H1 (cell line): ENCODE measurements around the gene FUT6. TPM values are rescaled to one million over a fixed set of nuclear protein-coding genes. Genes with fewer than 3 reads are reported as not detected.
"Not testable (repeated sequence)": the region's sequence is repeated elsewhere in the genome, so short reads cannot be mapped to it uniquely, and the experiment has no call there.

Source experiments
- CTCF ChIA-PET: fragments of 300-600 bp; sonication (Branson Sonifier 250); formaldehyde crosslinking; loops from one replicate; lab custom pipeline; 2021; ENCODE audit not compliant: partially characterized antibody; lab: Charles Lee
- POLR2A ChIA-PET: fragments of 300-600 bp; sonication (Branson Sonifier 250); formaldehyde crosslinking; loops from one replicate; lab custom pipeline; 2021; ENCODE audit warnings: inconsistent platforms; ENCODE audit not compliant: partially characterized antibody; lab: Charles Lee
- DNase-seq, 2 experiments: peaks; one replicate each; pipeline versions ENCODE4 v3.0.0 to v3.0.0-alpha.2; 2010 to 2022; ENCODE audit warnings: low spot score in 2 of 2, low read depth in 1 of 2, mixed read lengths in 1 of 2
- FAIRE-seq: peaks from 2 replicates; lab custom pipeline; 2011; peaks lifted over from hg19 to GRCh38; lab: Jason Lieb, UNC
- H2AFZ ChIP-seq: 2 replicates; pipeline ENCODE4 v1.8.1; 2012; ENCODE audit warnings: low read length, inconsistent platforms
- H2AK5ac ChIP-seq: 2 replicates; pipeline ENCODE4 v1.6.1; 2013; ENCODE audit warnings: low read depth, low read length
- H2BK120ac ChIP-seq: replicated peaks from 2 replicates; pipeline ENCODE3; 2013; ENCODE audit warnings: low read depth, low read length, inconsistent platforms
- H2BK12ac ChIP-seq: 2 replicates; pipeline ENCODE4 v1.6.1; 2013; ENCODE audit warnings: low read depth, low read length
- H2BK15ac ChIP-seq: 2 replicates; pipeline ENCODE4 v1.6.1; 2013; ENCODE audit warnings: low read length
- H2BK20ac ChIP-seq: 2 replicates; pipeline ENCODE4 v1.6.1; 2013; ENCODE audit warnings: low read length
- H2BK5ac ChIP-seq: 2 replicates; pipeline ENCODE4 v1.6.1; 2013; ENCODE audit warnings: low read depth, low read length
- H3K14ac ChIP-seq: 2 replicates; pipeline ENCODE4 v1.6.1; 2013; ENCODE audit warnings: inconsistent platforms; ENCODE audit not compliant: insufficient read length
- H3K18ac ChIP-seq: 2 replicates; pipeline ENCODE4 v1.6.1; 2013; ENCODE audit warnings: low read length; ENCODE audit errors: extremely low read depth
- H3K23ac ChIP-seq: 2 replicates; pipeline ENCODE4 v1.6.1; 2013; ENCODE audit warnings: inconsistent platforms; ENCODE audit not compliant: insufficient read length
- H3K23me2 ChIP-seq: 2 replicates; pipeline ENCODE4 v1.6.1; 2013; ENCODE audit warnings: low read depth, low read length
- H3K27ac ChIP-seq: 2 replicates; pipeline ENCODE4 v1.6.1; 2011; ENCODE audit warnings: low read depth, low read length, inconsistent platforms
- H3K27me3 ChIP-seq, 4 experiments: replicated peaks in 1 of 4; 1 replicate in 1 of 4; 2 replicates in 3 of 4; pipeline versions ENCODE4 v1.6.1 to v1.8.1; 2011 to 2013; ENCODE audit warnings: low read length in 3 of 4, mild to moderate bottlenecking in 3 of 4, inconsistent platforms in 2 of 4, mixed read lengths in 2 of 4, moderate library complexity in 1 of 4; ENCODE audit not compliant: control insufficient read depth in 3 of 4, insufficient read depth in 3 of 4; ENCODE audit errors: extremely low read depth in 1 of 4
- H3K36me3 ChIP-seq, 4 experiments: 2 replicates each; pipeline versions ENCODE4 v1.6.1 to v1.8.1; 2011 to 2013; ENCODE audit warnings: mild to moderate bottlenecking in 4 of 4, low read length in 3 of 4, moderate library complexity in 2 of 4, control low read depth in 1 of 4, inconsistent platforms in 1 of 4; ENCODE audit not compliant: insufficient read depth in 4 of 4, control insufficient read depth in 2 of 4
- H3K4ac ChIP-seq: replicated peaks from 2 replicates; pipeline ENCODE3; 2013; ENCODE audit warnings: low read length, low read depth, mixed read lengths, inconsistent platforms; ENCODE audit not compliant: insufficient read length
- H3K4me1 ChIP-seq, 4 experiments: replicated peaks in 1 of 4; 1 replicate in 1 of 4; 2 replicates in 3 of 4; pipeline versions ENCODE4 v1.6.1 to v1.8.1; 2011 to 2013; ENCODE audit warnings: low read length in 3 of 4, inconsistent platforms in 2 of 4, mixed read lengths in 1 of 4; ENCODE audit not compliant: insufficient read depth in 4 of 4, control insufficient read depth in 3 of 4
- H3K4me2 ChIP-seq, 2 experiments: 2 replicates each; pipeline versions ENCODE4 v1.6.1 to v1.8.1; 2011 to 2013; ENCODE audit warnings: low read depth in 2 of 2, low read length in 2 of 2, control low read depth in 1 of 2, inconsistent platforms in 1 of 2, mild to moderate bottlenecking in 1 of 2; ENCODE audit not compliant: insufficient read depth in 1 of 2
- H3K4me3 ChIP-seq, 4 experiments: fragments of 200-600, 300-600 bp in 1 of 4; sonication (generic), shearing (Covaris generic), sonication (Bioruptor Twin) in 1 of 4; 2 replicates each; pipeline versions ENCODE4 v1.5.1 to v1.8.1; 2011 to 2016; ENCODE audit warnings: low read length in 4 of 4, low read depth in 3 of 4, control low read depth in 2 of 4, inconsistent platforms in 2 of 4, mild to moderate bottlenecking in 2 of 4, mixed read lengths in 1 of 4, moderate library complexity in 1 of 4; ENCODE audit not compliant: insufficient read depth in 2 of 4; ENCODE audit errors: extremely low read depth in 1 of 4
- H3K56ac ChIP-seq: replicated peaks from 2 replicates; pipeline ENCODE3; 2013; ENCODE audit warnings: low read depth, mild to moderate bottlenecking, mixed read lengths, low read length, inconsistent platforms; ENCODE audit not compliant: insufficient read length
- H3K79me1 ChIP-seq: 2 replicates; pipeline ENCODE4 v1.6.1; 2013; ENCODE audit warnings: low read depth, low read length, control low read depth
- H3K79me2 ChIP-seq, 2 experiments: 2 replicates each; pipeline versions ENCODE4 v1.6.1 to v1.8.1; 2012 to 2013; ENCODE audit warnings: low read length in 2 of 2, mild to moderate bottlenecking in 2 of 2, inconsistent platforms in 1 of 2; ENCODE audit not compliant: insufficient read depth in 2 of 2, control insufficient read depth in 1 of 2
- H3K9ac ChIP-seq, 4 experiments: replicated peaks in 1 of 4; 1 replicate in 1 of 4; 2 replicates in 3 of 4; pipeline versions ENCODE4 v1.6.1 to v1.8.1; 2011 to 2013; ENCODE audit warnings: low read depth in 3 of 4, low read length in 3 of 4, control low read depth in 2 of 4, mild to moderate bottlenecking in 2 of 4, moderate library complexity in 2 of 4, inconsistent platforms in 1 of 4; ENCODE audit errors: extremely low read depth in 1 of 4
- H3K9me3 ChIP-seq, 2 experiments: 2 replicates each; pipeline versions ENCODE4 v1.6.1 to v1.8.1; 2012 to 2013; ENCODE audit warnings: mild to moderate bottlenecking in 2 of 2, moderate library complexity in 2 of 2, control low read depth in 1 of 2, inconsistent platforms in 1 of 2, low read depth in 1 of 2, low read length in 1 of 2, mixed read lengths in 1 of 2; ENCODE audit not compliant: insufficient read depth in 2 of 2
- H4K20me1 ChIP-seq, 2 experiments: replicated peaks in 1 of 2; 2 replicates each; pipeline versions ENCODE3 to v1.8.1; 2011 to 2013; ENCODE audit warnings: inconsistent platforms in 2 of 2, low read length in 2 of 2, mild to moderate bottlenecking in 1 of 2; ENCODE audit not compliant: insufficient read depth in 2 of 2, control insufficient read depth in 1 of 2
- H4K5ac ChIP-seq: 2 replicates; pipeline ENCODE4 v1.6.1; 2013; ENCODE audit warnings: low read length, low read depth, mixed read lengths, inconsistent platforms; ENCODE audit not compliant: insufficient read length
- H4K8ac ChIP-seq: 2 replicates; pipeline ENCODE4 v1.8.0; 2013; ENCODE audit warnings: mild to moderate bottlenecking, moderate library complexity, low read length, inconsistent platforms; ENCODE audit not compliant: insufficient read depth; ENCODE audit errors: extremely low read depth
- H4K91ac ChIP-seq: replicated peaks from 2 replicates; pipeline ENCODE3; 2013; ENCODE audit warnings: low read length, mixed read lengths, inconsistent platforms; ENCODE audit not compliant: insufficient read length
- WGBS, 2 experiments: shearing (Covaris generic) in 1 of 2; methylation state at CpG; one replicate each; pipeline versions ENCODE4 v1.1.6 to v1.1.7; 2013 to 2015; ENCODE audit warnings: low lambda C conversion rate in 2 of 2, mixed read lengths in 2 of 2, inconsistent platforms in 1 of 2, low coverage in 1 of 2, missing lambda C conversion rate in 1 of 2; ENCODE audit not compliant: insufficient replicate concordance in 2 of 2, insufficient coverage in 1 of 2, insufficient read length in 1 of 2; ENCODE audit errors: extremely low coverage in 1 of 2, missing lambda C conversion rate in 1 of 2; 5-methylcytosine and 5-hydroxymethylcytosine counted together
- polyA plus RNA-seq, 7 experiments: library from polyadenylated mRNA; depleted of rRNA in 3 of 7; stranded (reverse) in 5 of 7; unstranded in 2 of 7; fragments of >200 nt in 5 of 7; fragments of 200-250 nt in 2 of 7; gene quantifications; 1 replicate in 5 of 7; 2 replicates in 1 of 7; 4 replicates in 1 of 7; pipeline versions ENCODE4 v1.2.1 to v1.2.3, GENCODE V29; 2011 to 2013; ENCODE audit warnings: missing spikeins in 2 of 7, mixed read lengths in 2 of 7
- total RNA-seq: library from RNA; stranded (reverse); fragmentation: NEBNext Ultra II Directional; extraction: Animal tissue kit (Norgen Biotek cat#: 25700); gene quantifications from 2 replicates; pipeline ENCODE4 v1.2.1, GENCODE V29; 2021

Gene FUT6
- total and polyA plus RNA-seq, 2 of the 8 experiments (the other 6 are each of a cell fraction or from before 2014, with no cell fraction given), result not detected

GRCh38 chr19:5883157-5883873, 43.8 kb upstream of the FUT6 start:
- 96% methylated on average over 11 of the region's 13 CpGs; no CpG with 5 or more reads in 1 of the 2 experiments for WGBS, 2 experiments
- H3K9me3 ChIP-seq, H3K4ac ChIP-seq, H3K36me3 ChIP-seq, H2BK5ac ChIP-seq, H3K18ac ChIP-seq, DNase-seq, H3K27me3 ChIP-seq, H4K91ac ChIP-seq, H2BK15ac ChIP-seq, H2AFZ ChIP-seq, H3K14ac ChIP-seq, H3K23me2 ChIP-seq, H2AK5ac ChIP-seq, H3K56ac ChIP-seq, H4K20me1 ChIP-seq, H3K27ac ChIP-seq, H3K79me2 ChIP-seq, H2BK12ac ChIP-seq, FAIRE-seq, H3K23ac ChIP-seq, H3K79me1 ChIP-seq, H4K8ac ChIP-seq, H3K4me2 ChIP-seq, H3K4me3 ChIP-seq, H2BK20ac ChIP-seq, H2BK120ac ChIP-seq, H4K5ac ChIP-seq, H3K9ac ChIP-seq: not testable (repeated sequence)
- ChIA-PET CTCF (interaction anchor here (0.6 to 1.6 kb wide), 8 partner anchors 8 to 189 kb away, joined by 3 to 9 read pairs (median 4); no protein-coding TSS in a partner anchor), POLR2A (interaction anchor here (1.0 to 2.2 kb wide), 5 partner anchors 7 to 88 kb away, joined by 3 to 6 read pairs (median 3); no protein-coding TSS in a partner anchor)
- H3K4me1 ChIP-seq, result peaks cover 0 to 17% (median 6%) of the 10 kb centered on the region in 4 experiments; a peak in 6 of 7 replicates
